Activated CD8-positive, alpha-beta memory T cell treated with anti-CD3 and anti-CD28 coated beads, Interleukin-2, amount 50 U/mL, for 48 hours (primary cell): Measurements from ENCODE around the gene PGAP3.

Experiments used
- DNase-seq: peaks from one replicate; pipeline ENCODE4 v3.0.0-alpha.2; 2020

Gene PGAP3

DNA sequence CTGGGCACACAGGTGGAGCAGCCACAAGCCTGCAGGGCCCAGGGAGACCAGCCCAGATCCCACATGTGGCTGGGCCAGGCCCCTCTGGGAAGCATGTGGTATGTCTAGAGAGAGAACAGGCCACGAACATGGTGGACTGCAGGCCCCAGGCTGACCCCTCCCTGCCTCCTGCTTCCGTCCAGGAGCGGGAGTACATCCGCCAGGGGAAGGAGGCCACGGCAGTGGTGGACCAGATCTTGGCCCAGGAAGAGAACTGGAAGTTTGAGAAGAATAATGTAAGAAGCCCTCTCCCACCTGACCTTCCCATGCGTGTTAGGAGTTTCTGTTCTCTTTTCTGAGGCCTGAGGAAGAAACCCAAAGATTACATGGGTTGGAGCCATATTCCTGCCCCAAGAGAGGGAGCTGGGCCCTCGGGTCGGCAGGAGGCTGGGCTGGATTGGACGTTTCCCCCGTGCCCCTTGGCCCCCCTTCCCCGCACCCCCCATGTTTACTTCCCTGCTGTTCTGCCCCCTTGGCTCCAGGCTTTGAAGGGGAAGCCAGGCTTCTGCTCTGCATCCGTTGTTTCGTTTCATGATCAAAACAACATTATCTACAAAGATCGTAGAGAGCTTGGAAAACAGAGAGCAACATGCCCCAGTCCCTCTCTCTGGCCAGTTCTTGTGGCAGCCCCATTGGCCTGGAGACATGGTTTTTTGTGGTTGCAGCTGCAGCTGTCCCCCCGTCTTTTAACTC, 28.4 kb downstream of the PGAP3 start:
- DNase-seq = no peak

DNA sequence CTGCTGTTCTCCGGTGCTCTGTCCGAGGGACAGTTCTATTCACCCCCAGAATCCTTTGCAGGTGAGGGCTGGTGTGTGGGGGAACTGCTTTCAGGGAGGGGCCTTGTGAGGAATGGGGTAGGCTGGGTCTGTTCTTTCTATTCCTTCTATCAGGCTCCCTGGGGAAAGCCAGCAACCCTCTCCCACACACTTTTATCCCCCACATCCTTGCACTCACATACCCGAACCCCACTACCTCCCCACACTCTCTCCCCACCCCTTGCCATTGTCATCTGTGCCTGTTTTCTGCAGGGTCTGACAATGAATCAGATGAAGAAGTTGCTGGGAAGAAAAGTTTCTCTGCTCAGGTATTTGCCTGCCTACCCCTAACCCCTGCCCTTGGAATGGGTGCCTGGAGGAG, 29.1 kb downstream of the PGAP3 start:
- no peak for DNase-seq

GRCh38 chr17:39658346-39658745, 29.5 kb downstream of the PGAP3 start:
- no peak for DNase-seq

DNA sequence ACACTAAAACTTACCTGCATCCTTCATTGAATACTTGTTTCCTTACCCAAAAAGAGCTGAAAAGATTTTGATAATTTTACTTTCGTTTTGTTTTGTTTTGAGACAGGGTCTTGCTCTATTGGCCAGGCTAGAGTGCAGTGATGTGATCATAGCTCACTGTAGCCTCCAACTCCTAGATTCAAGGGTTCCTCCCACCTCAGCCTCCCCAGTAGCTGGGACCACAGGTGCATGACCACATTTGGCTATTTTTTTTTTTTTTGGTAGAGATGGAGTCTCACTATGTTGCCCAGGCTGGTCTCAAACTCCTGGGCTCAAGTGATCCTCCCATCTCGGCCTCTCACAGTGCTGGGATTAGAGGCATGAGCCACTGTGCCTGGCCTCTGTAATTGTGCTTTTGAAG, 32.8 kb downstream of the PGAP3 start:
- no peak for DNase-seq

DNA sequence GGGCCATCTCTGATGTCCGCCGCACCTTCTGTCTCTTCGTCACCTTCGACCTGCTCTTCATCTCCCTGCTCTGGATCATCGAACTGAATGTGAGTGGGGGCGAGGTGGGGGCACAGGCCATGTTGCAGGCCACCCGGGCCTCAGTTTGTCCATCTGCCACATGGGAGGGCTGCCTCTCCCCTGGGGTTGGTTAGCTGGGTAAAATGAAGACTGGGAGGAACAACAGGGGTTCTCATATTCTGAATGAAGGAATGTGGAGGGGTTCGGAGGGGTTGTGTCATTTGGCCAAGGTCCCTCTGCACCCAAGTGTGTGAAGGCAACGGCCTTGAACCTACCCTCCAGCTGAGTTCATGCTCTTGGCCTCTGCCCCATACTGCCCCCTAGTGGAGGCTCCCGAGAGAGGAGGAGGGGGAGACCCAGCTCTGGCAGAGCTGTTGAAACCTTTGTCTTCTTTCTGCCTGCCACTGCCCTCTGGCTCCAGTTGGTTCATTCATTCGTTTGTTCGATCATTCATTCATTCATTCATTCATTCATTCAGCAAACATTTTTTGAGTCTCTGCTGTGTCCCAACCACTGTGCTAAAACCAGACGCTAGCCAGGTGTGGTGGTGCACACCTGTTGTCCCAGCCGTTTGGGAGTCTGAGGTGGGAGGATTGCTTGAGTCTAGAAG, 34.1 kb downstream of the PGAP3 start:
- DNase-seq = peak; percentile 97

DNA sequence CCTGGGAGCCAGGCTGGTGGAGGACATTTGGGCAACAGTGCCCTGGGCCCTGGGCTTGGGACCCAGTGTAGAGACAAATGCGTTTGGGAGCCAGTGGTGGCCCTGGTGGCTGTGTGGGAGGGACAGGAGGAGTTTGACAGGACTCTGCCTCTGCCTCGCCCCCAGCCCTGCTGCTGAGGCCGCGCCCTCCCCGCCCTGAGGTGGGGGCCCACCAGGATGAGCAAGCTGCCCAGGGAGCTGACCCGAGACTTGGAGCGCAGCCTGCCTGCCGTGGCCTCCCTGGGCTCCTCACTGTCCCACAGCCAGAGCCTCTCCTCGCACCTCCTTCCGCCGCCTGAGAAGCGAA, 34.6 kb downstream of the PGAP3 start:
- no peak for DNase-seq

- DNase-seq = no peak
Measured at GRCh38 chr17:39652587-39653315, 35.1 kb downstream of the PGAP3 start.

DNA sequence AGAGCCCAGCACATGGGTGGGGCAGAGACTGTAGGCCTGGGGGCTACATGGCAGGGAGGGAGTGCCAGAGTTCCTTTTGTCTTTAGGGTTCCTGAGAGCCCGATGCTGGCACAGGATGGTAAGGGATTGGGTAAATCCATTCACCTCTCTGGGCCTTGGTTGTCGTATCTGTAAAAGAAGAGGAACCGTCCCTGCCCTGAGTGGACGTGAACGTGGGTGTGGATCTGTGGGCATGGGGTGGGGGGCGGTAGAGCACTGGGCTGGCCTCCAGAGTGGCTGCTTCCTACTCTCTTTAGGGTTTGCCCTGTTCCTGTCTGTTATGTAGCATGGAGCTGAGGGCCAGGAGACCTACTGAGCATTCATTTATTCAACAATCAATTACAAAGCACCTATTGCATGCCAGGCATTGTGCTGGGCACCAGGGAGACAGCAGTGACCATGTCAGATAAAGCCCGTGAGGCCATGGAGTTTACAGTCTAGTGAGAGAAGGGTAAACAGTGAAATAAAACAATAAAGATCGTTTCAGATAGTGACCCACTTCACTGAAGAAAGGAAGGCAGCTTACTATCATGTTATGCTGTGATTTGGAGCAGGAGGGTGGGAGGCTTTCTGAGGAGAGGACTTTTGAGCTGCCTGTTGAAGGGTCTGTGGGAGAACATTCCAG, 35.8 kb downstream of the PGAP3 start:
- no peak for DNase-seq

DNA sequence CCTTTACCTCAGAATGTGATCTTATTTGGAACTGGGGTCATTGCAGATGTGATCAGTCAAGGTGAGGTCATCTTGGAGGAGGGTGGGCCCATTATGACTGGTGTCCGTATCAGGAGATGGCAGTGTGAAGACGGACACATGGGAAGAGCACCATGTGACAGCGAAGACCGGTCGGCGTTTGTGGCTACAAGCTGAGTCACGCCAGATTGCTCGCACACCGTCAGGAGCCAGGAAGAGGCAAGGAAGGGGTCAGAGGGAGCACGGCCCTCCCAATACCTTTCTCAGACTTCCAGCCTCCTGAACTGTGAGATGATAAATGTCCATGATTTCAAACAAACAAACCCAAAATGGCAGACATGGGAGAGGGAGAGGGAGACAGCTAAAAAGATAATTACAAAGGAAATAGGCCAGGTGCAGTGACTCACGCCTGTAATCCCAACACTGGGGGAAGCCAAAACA, 37.7 kb downstream of the PGAP3 start:
- DNase-seq = no peak

GRCh38 chr17:39648616-39649366, 39.1 kb downstream of the PGAP3 start:
- DNase-seq = no peak

DNA sequence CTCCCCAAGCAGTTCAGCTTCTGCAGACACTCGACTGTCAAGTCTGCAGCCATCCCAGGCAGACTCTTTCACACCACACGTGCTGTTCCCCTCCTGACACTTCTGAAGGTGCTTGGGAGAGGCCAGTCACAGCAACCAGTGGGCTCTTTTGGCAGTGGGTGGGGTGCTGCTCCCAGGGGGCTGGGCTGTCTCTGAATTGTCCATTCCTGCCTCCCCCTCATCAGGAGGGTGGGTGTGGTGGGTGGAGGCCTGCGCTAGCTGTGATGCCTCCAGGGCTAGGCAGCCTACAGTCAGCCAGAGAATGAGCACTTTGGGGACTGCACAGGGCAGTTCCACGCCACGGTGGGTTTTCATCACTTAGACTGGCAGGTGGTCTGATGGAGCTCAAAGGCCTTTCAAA, 40.6 kb downstream of the PGAP3 start:
- DNase-seq = no peak

GRCh38 chr17:39643271-39643670, 44.6 kb downstream of the PGAP3 start:
- no peak for DNase-seq

GRCh38 chr17:39642291-39643074, 45.4 kb downstream of the PGAP3 start:
- no peak for DNase-seq

DNA sequence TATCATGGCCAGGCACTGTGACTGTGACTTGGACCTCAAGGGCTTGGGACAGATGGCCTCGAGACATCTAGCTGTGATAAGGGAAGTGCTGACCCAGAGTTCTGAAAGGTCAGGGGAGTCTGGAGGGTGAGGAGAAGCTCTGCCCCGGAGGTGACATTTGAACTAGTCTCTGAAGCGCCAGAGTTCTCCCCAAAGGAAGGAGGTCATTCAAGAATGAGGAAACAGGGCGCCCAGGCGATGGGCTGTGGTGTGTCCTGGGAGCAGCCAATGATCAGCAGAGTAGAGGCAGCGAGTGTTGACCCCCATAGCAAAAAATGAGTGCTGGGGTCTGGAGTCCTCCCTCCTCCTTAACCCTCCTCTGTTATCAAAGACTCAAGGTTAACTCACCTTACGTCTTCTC, 46.0 kb downstream of the PGAP3 start:
- no peak for DNase-seq

GRCh38 chr17:39641097-39641496, 46.8 kb downstream of the PGAP3 start:
- no peak for DNase-seq

- DNase-seq = no peak
Measured at GRCh38 chr17:39640591-39641031, 47.2 kb downstream of the PGAP3 start.

GRCh38 chr17:39639566-39640458, 48.0 kb downstream of the PGAP3 start:
- DNase-seq = no peak

- DNase-seq = no peak
Measured at GRCh38 chr17:39639043-39639442, 48.8 kb downstream of the PGAP3 start.

DNA sequence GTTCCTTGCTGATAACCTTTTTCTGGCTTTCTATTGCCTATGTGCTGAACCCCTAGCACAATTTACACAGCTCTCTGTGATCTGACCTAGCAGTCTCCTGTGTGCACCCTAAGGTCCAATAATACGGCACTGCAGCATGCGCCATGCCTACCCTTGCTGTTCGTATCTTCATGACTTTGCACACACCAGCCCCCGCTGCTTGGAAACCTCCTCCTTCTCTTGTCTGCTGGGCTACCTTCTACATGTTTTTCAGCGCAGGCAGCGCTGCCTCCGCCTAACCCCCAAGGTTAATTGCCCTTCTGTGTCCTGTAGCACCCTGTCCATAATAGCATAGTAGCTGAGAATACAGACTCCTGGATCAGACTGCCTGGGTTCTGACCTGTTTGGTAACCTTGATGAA, 49.5 kb downstream of the PGAP3 start:
- DNase-seq = no peak

GRCh38 chr17:39636927-39637736, 50.7 kb downstream of the PGAP3 start, which contains the start of gene STARD3:
Gene STARD3, plus strand, starts transcription at chr17:39637144. Its CDS starts 16,388 bp downstream, at chr17:39653532.
- DNase-seq = peak; percentile 94
